Measurements from ENCODE around the gene WNT5A.

DNA sequence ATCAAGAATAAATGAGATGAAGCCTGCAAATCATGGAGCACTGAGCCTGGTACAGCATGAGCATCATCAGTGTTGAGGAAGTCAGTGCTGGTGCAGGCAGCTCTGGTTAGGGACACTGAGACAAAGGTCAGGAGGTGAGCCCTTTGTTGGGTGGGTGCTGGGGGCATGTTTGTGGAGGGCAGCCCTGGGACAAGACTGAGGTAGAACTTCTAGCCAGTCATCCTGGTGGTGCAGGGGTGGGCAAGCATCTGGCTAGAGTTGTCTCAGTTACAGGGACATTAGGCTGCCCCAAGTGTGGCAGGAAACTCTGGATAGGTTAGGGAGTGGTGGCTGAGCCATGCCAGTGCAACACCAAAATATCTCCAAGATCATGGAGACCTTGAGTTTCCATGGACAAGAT lies 27.3 kb downstream of the WNT5A start:
- TF ChIP-seq CEBPB (IDR thresholded peaks at IDR 0.05; ENCODE audit: low read depth) (no peak), POLR2A (IDR thresholded peaks at IDR 0.05; ENCODE audit: borderline replicate concordance, extremely low read depth, insufficient read depth, insufficient read length) (no peak), SP1 (IDR thresholded peaks at IDR 0.05; ENCODE audit: low read depth) (no peak), EZH2phosphoT487 (IDR thresholded peaks at IDR 0.05; ENCODE audit: borderline replicate concordance) (no peak), TCF7L2 (IDR thresholded peaks at IDR 0.05; ENCODE audit: borderline replicate concordance, extremely low read depth, insufficient read depth, insufficient read length) (no peak), SIN3A (IDR thresholded peaks at IDR 0.05; ENCODE audit: low read depth) (no peak), RAD21 (IDR thresholded peaks at IDR 0.05; ENCODE audit: low read depth) (no peak), JUND (IDR thresholded peaks at IDR 0.05) (no peak), FOSL1 (IDR thresholded peaks at IDR 0.05; ENCODE audit: low read depth) (no peak), POLR2AphosphoS5 (IDR thresholded peaks at IDR 0.05; ENCODE audit: low read depth, low read length) (no peak)
- TF ChIP-seq, protein P1, sequence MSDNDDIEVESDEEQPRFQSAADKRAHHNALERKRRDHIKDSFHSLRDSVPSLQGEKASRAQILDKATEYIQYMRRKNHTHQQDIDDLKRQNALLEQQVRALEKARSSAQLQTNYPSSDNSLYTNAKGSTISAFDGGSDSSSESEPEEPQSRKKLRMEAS (IDR thresholded peaks at IDR 0.05), result no peak
- TF ChIP-seq, protein P2, sequence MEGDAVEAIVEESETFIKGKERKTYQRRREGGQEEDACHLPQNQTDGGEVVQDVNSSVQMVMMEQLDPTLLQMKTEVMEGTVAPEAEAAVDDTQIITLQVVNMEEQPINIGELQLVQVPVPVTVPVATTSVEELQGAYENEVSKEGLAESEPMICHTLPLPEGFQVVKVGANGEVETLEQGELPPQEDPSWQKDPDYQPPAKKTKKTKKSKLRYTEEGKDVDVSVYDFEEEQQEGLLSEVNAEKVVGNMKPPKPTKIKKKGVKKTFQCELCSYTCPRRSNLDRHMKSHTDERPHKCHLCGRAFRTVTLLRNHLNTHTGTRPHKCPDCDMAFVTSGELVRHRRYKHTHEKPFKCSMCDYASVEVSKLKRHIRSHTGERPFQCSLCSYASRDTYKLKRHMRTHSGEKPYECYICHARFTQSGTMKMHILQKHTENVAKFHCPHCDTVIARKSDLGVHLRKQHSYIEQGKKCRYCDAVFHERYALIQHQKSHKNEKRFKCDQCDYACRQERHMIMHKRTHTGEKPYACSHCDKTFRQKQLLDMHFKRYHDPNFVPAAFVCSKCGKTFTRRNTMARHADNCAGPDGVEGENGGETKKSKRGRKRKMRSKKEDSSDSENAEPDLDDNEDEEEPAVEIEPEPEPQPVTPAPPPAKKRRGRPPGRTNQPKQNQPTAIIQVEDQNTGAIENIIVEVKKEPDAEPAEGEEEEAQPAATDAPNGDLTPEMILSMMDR (IDR thresholded peaks at IDR 0.05 in 2 of 3, conservative IDR thresholded peaks at IDR 0.05 in 1 of 3; ENCODE audit: borderline replicate concordance in 1 of 3, insufficient read depth in 1 of 3, low read depth in 2 of 3, low read length in 2 of 3), result no peak
- TF ChIP-seq, protein P3, sequence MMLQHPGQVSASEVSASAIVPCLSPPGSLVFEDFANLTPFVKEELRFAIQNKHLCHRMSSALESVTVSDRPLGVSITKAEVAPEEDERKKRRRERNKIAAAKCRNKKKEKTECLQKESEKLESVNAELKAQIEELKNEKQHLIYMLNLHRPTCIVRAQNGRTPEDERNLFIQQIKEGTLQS (IDR thresholded peaks at IDR 0.05), result no peak
- TF ChIP-seq, protein P4, sequence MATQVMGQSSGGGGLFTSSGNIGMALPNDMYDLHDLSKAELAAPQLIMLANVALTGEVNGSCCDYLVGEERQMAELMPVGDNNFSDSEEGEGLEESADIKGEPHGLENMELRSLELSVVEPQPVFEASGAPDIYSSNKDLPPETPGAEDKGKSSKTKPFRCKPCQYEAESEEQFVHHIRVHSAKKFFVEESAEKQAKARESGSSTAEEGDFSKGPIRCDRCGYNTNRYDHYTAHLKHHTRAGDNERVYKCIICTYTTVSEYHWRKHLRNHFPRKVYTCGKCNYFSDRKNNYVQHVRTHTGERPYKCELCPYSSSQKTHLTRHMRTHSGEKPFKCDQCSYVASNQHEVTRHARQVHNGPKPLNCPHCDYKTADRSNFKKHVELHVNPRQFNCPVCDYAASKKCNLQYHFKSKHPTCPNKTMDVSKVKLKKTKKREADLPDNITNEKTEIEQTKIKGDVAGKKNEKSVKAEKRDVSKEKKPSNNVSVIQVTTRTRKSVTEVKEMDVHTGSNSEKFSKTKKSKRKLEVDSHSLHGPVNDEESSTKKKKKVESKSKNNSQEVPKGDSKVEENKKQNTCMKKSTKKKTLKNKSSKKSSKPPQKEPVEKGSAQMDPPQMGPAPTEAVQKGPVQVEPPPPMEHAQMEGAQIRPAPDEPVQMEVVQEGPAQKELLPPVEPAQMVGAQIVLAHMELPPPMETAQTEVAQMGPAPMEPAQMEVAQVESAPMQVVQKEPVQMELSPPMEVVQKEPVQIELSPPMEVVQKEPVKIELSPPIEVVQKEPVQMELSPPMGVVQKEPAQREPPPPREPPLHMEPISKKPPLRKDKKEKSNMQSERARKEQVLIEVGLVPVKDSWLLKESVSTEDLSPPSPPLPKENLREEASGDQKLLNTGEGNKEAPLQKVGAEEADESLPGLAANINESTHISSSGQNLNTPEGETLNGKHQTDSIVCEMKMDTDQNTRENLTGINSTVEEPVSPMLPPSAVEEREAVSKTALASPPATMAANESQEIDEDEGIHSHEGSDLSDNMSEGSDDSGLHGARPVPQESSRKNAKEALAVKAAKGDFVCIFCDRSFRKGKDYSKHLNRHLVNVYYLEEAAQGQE (IDR thresholded peaks at IDR 0.05; ENCODE audit: low read depth), result no peak

Measured in HCT116 (cell line).